RPMI8226 (cell line): ENCODE data around the gene ZC3H10.
"Not testable (repeated sequence)": the region's sequence is repeated elsewhere in the genome, so short reads cannot be mapped to it uniquely, and the experiment has no call there.

Experiments used
- DNase-seq: peaks from one replicate; pipeline ENCODE4 v3.0.0-alpha.2; 2015

ZC3H10 gene

GRCh38 chr12:56156464-56157200, 38.6 kb downstream of the ZC3H10 start:
- DNase-seq, result not testable (repeated sequence)

GRCh38 chr12:56157201-56158028, 39.3 kb downstream of the ZC3H10 start:
- peak; percentile 90 for DNase-seq

GRCh38 chr12:56158029-56158925, 40.2 kb downstream of the ZC3H10 start, which contains the start of gene MYL6:
Gene MYL6, plus strand, starts transcription at chr12:56158359. Its CDS starts 43 bp downstream, at chr12:56158402.
- peak; percentile 98 for DNase-seq

DNA sequence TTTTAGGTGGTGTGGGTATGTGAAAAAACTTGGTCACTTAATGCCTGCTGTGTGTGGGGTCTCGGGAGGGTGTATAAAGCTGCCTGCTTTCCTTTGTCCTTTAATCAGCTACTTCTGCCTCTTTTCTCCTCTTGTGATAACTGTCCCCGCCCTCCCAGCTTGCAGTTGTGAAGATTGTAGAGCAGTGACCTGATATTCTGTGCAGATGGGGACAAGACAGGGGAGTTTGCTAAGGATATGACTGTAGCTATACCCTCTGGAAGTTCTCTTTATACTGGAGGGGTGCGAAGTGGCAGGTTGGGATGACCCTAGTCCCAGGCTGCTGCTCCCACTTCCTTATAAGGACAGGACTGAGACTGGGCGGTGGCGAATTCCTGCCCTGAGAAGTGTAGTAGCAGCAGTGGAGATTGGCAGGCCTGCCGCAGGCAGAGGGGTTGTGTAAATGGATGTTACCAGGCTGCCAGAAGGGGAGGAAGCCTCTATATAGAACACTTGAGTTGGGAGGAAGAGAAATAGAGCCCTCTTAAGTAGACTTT, 40.9 kb downstream of the ZC3H10 start:
- DNase-seq, result peak; percentile 33

- DNase-seq, result no peak
These were observed 41.6 kb downstream of the ZC3H10 start for GRCh38 chr12:56159482-56160192.

DNA sequence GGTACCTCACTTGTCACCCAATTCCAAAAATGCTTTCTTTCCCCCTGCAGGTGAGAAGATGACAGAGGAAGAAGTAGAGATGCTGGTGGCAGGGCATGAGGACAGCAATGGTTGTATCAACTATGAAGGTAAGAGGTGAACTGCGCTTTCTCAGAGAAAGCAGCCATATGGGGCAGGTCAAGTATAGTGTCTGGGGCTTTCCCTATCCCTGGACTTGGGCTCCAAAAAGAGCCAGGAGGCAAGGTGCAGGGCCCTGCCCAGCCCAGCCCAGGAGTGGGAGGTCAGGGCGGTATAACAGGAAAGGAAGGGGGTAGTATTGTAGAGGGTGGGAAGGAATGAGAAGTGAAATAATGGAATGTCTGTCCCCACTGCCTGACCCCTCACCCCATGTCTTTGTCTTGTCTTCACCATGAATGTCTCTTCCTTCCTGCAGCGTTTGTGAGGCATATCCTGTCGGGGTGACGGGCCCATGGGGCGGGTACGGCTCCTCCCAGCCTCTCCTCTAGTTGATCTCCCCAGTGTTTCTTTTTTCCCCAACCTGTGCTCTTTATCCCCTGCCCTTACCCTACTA, 42.2 kb downstream of the ZC3H10 start:
- no peak for DNase-seq

GRCh38 chr12:56160894-56161689, 43.0 kb downstream of the ZC3H10 start:
- DNase-seq, result no peak

- no peak for DNase-seq
These were observed 43.8 kb downstream of the ZC3H10 start for GRCh38 chr12:56161690-56162351.

GRCh38 chr12:56162468-56163290, 44.6 kb downstream of the ZC3H10 start:
- DNase-seq, result no peak

GRCh38 chr12:56163533-56164344, 45.7 kb downstream of the ZC3H10 start:
- DNase-seq, result no peak

- no peak for DNase-seq
These were observed 46.3 kb downstream of the ZC3H10 start for GRCh38 chr12:56164345-56164729.

- no peak for DNase-seq
These were observed 47.3 kb downstream of the ZC3H10 start for GRCh38 chr12:56165369-56165768.

GRCh38 chr12:56169229-56169759, 51.2 kb downstream of the ZC3H10 start:
- no peak for DNase-seq

- DNase-seq, result no peak
These were observed 54.8 kb downstream of the ZC3H10 start for GRCh38 chr12:56172839-56173238.
